C4-2B (cell line): Measurements from ENCODE around the gene MRPS35.

ENCODE experiments used
- CTCF ChIP-seq: fragments of 450-650 bp; conservative IDR thresholded peaks from 2 replicates; pipeline ENCODE4 v1.5.1; 2017; ENCODE audit warnings: mild to moderate bottlenecking
- ZFX ChIP-seq: fragments of 450-650 bp; IDR thresholded peaks from 2 replicates; pipeline ENCODE4 v1.6.1; 2017

GRCh38 chr12:27796128-27796527, 85.5 kb downstream of the MRPS35 start:
- TF ChIP-seq CTCF = no peak
- no peak for TF ChIP-seq ZFX
